ENCODE measurements around the gene METTL13. TPM values are rescaled to one million over a fixed set of nuclear protein-coding genes. Genes with fewer than 3 reads are reported as not detected.

The METTL13 gene
- total RNA-seq, 1 experiment from 2014 or later: 64.5 TPM

DNA sequence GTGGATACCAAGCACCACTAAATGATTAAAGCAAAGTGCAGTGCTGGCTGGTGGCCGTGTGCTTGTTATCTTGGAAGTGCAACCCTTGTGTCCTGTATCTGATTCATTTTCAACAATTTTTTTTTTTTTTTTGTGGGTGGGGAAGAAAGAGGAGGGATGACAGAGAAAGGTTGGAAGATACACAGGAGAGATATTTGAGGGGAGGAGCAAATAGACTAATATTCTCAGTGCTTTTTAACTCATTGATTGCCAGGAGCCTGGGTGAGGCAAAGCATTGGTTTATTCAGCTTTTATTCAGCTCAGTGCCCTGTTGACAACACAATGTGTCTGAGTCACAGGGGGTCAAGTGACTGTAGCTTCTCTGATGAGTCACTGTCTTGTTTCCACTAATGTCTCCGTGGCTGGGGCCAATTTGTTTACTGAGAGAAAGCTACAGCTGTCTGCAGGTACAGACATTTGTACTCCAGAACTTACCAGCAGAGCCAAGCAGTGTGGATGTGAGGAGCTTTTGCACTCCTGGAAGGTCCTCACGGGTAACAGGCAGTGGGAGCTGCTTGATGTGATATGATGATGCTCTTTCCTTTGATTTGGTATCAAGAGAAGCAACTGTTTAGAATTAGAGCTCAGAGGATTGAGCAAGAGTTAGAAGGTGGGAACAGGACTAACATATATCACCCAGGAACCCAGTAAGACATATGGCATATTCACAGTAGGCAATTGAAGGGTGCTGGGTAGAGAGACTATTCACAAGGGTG lies 36.2 kb downstream of the METTL13 start:
- Histone ChIP-seq H2AFZ (ENCODE audit: low read length) (no peak overlapping the region), H3K27me3 (ENCODE audit: insufficient read depth, low read length) (no peaks in the 10 kb centered on the region), H3K56ac (ENCODE audit: insufficient read length, low read depth, low read length) (no peak overlapping the region), H2BK20ac (ENCODE audit: low read depth, low read length, poor library complexity, severe bottlenecking) (no peak overlapping the region), H3K23me2 (ENCODE audit: insufficient read length, low read depth, low read length, poor library complexity, severe bottlenecking) (no peaks in the 10 kb centered on the region), H3K79me2 (ENCODE audit: insufficient read depth, low read length) (no peaks in the 10 kb centered on the region), H3K9ac (ENCODE audit: extremely low read depth, insufficient read length, low read length) (no peak overlapping the region), H3K4ac (ENCODE audit: low read depth, low read length) (no peak overlapping the region; the same call in 1 of the 2 replicates), H2BK5ac (ENCODE audit: insufficient read length, low read length) (no peak overlapping the region), H2BK120ac (ENCODE audit: low read depth, low read length, poor library complexity, severe bottlenecking) (no peak overlapping the region), H3K27ac (ENCODE audit: insufficient read length, low read depth, low read length) (no peak overlapping the region), H3K79me1 (ENCODE audit: insufficient read depth, low read depth, low read length, poor library complexity, severe bottlenecking) (no peaks in the 10 kb centered on the region), H3K14ac (ENCODE audit: insufficient read depth, low read length) (no peak overlapping the region), H4K20me1 (ENCODE audit: control insufficient read depth, insufficient read depth, insufficient read length) (no peaks in the 10 kb centered on the region), H3K4me1 (ENCODE audit: insufficient read depth, low read length) (peaks cover 5% of the 10 kb centered on the region; the same call in 1 of the 2 replicates), H3T11ph (ENCODE audit: low read length) (no peak overlapping the region), H2BK12ac (ENCODE audit: insufficient read length, low read depth, low read length) (no peak overlapping the region), H4K5ac (ENCODE audit: insufficient read length, low read depth, low read length) (no peak overlapping the region), H4K91ac (ENCODE audit: insufficient read length, low read depth, low read length) (no peak overlapping the region), H2AK5ac (ENCODE audit: insufficient read length, low read length) (no peak overlapping the region), H3K23ac (ENCODE audit: insufficient read length, low read depth, low read length) (no peak overlapping the region), H3K9me3 (ENCODE audit: control insufficient read depth, low read depth, low read length) (no peaks in the 10 kb centered on the region), H3K4me2 (ENCODE audit: insufficient read depth, insufficient read length, low read length) (no peak overlapping the region), H4K8ac (replicated peaks; ENCODE audit: insufficient read length, low read depth, low read length) (no peak overlapping the region), H3K18ac (ENCODE audit: insufficient read length, low read depth, low read length) (no peak overlapping the region), H2BK15ac (ENCODE audit: low read depth, low read length) (no peak overlapping the region)
- WGBS (ENCODE audit: extremely low coverage, insufficient read length, low lambda C conversion rate): no CpG with 5 or more reads among the region's 3 CpGs
- peak; percentile 46 for DNase-seq
- H3K9me3 Mint-ChIP-seq: no peaks in the 10 kb centered on the region
- TF ChIP-seq, protein P1, sequence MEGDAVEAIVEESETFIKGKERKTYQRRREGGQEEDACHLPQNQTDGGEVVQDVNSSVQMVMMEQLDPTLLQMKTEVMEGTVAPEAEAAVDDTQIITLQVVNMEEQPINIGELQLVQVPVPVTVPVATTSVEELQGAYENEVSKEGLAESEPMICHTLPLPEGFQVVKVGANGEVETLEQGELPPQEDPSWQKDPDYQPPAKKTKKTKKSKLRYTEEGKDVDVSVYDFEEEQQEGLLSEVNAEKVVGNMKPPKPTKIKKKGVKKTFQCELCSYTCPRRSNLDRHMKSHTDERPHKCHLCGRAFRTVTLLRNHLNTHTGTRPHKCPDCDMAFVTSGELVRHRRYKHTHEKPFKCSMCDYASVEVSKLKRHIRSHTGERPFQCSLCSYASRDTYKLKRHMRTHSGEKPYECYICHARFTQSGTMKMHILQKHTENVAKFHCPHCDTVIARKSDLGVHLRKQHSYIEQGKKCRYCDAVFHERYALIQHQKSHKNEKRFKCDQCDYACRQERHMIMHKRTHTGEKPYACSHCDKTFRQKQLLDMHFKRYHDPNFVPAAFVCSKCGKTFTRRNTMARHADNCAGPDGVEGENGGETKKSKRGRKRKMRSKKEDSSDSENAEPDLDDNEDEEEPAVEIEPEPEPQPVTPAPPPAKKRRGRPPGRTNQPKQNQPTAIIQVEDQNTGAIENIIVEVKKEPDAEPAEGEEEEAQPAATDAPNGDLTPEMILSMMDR (conservative IDR thresholded peaks at IDR 0.05): no peak
- peak overlapping the region; percentile 28 to 85 (median 71); a peak in 4 of 7 replicates for H3K27ac Mint-ChIP-seq
- H3K27me3 Mint-ChIP-seq (ENCODE audit: low read depth): no peaks in the 10 kb centered on the region
- H3K36me3 Mint-ChIP-seq (ENCODE audit: insufficient read depth in 1 of 3, low read depth in 3 of 3): no peaks in the 10 kb centered on the region
- H3K4me3 Mint-ChIP-seq: no peak overlapping the region
- H3K4me1 Mint-ChIP-seq: peaks cover 21 to 33% of the 10 kb centered on the region in 2 experiments
